GM19351 (cell line): ENCODE data around the gene VEPH1.

Experiments
- ATAC-seq: cut with Tn5 transposase; IDR thresholded peaks from one replicate; pipeline ENCODE4 v1.9.1; 2021; ENCODE audit warnings: mild to moderate bottlenecking, moderate library complexity; ENCODE audit not compliant: unreplicated experiment

Gene VEPH1

GRCh38 chr3:157393113-157393512, 110.1 kb downstream of the VEPH1 start:
- ATAC-seq = no peak

GRCh38 chr3:157392104-157392503, 111.1 kb downstream of the VEPH1 start:
- no peak for ATAC-seq

- ATAC-seq = no peak
Observed at GRCh38 chr3:157390713-157391515, 112.3 kb downstream of the VEPH1 start.

- no peak for ATAC-seq
Observed at GRCh38 chr3:157388976-157389375, 114.2 kb downstream of the VEPH1 start.

GRCh38 chr3:157387708-157388435, 115.3 kb downstream of the VEPH1 start:
- no peak for ATAC-seq

GRCh38 chr3:157384491-157384890, 118.7 kb downstream of the VEPH1 start:
- ATAC-seq = no peak

GRCh38 chr3:157384031-157384430, 119.2 kb downstream of the VEPH1 start:
- no peak for ATAC-seq

- no peak for ATAC-seq
Observed at GRCh38 chr3:157381606-157382005, 121.6 kb downstream of the VEPH1 start.

- ATAC-seq = no peak
Observed at GRCh38 chr3:157379525-157380140, 123.6 kb downstream of the VEPH1 start.

- no peak for ATAC-seq
Observed at GRCh38 chr3:157376603-157377300, 126.5 kb downstream of the VEPH1 start.

GRCh38 chr3:157375342-157375986, 127.8 kb downstream of the VEPH1 start:
- ATAC-seq = no peak

GRCh38 chr3:157374933-157375332, 128.3 kb downstream of the VEPH1 start:
- ATAC-seq = no peak

GRCh38 chr3:157373783-157374182, 129.4 kb downstream of the VEPH1 start:
- no peak for ATAC-seq

GRCh38 chr3:157370867-157371266, 132.3 kb downstream of the VEPH1 start:
- no peak for ATAC-seq

- no peak for ATAC-seq
Observed at GRCh38 chr3:157369727-157370421, 133.3 kb downstream of the VEPH1 start.

GRCh38 chr3:157368171-157368570, 135.0 kb downstream of the VEPH1 start:
- ATAC-seq = no peak

- ATAC-seq = no peak
Observed at GRCh38 chr3:157363393-157363792, 139.8 kb downstream of the VEPH1 start.

- no peak for ATAC-seq
Observed at GRCh38 chr3:157362348-157362747, 140.9 kb downstream of the VEPH1 start.

- ATAC-seq = no peak
Observed at GRCh38 chr3:157360044-157360443, 143.2 kb downstream of the VEPH1 start.

GRCh38 chr3:157356541-157356940, 146.7 kb downstream of the VEPH1 start:
- ATAC-seq = no peak
